Activated CD8-positive, alpha-beta memory T cell treated with anti-CD3 and anti-CD28 coated beads for 48 hours (primary cell): ENCODE data around the gene EFS.

Experiments
- DNase-seq, 3 experiments: peaks; one replicate each; pipeline ENCODE4 v3.0.0-alpha.2; 2020; ENCODE audit warnings: low read depth in 2 of 3, low spot score in 2 of 3

The EFS gene

GRCh38 chr14:23359167-23359626, 5.8 kb downstream of the EFS start:
- DNase-seq: no peak

- no peak for DNase-seq
These were observed 6.3 kb downstream of the EFS start for GRCh38 chr14:23358553-23359166.

GRCh38 chr14:23358042-23358441, 6.9 kb downstream of the EFS start:
- DNase-seq: no peak

- no peak for DNase-seq
These were observed 7.7 kb downstream of the EFS start for GRCh38 chr14:23357261-23357660.

GRCh38 chr14:23356662-23357061, 8.3 kb downstream of the EFS start:
- no peak for DNase-seq

GRCh38 chr14:23355871-23356435, 9.0 kb downstream of the EFS start:
- no peak for DNase-seq

- no peak for DNase-seq
These were observed 10.0 kb downstream of the EFS start for GRCh38 chr14:23354990-23355389.

- DNase-seq: no peak
These were observed 11.6 kb downstream of the EFS start for GRCh38 chr14:23353433-23353780.

GRCh38 chr14:23352506-23353432, 12.2 kb downstream of the EFS start, which contains the start of gene SLC22A17:
TSS of gene SLC22A17 (minus strand) at chr14:23352887.
- peak in 1 of 3 experiments; percentile 14 for DNase-seq

- DNase-seq: no peak
These were observed 13.1 kb downstream of the EFS start for GRCh38 chr14:23351681-23352505.

GRCh38 chr14:23349156-23349845, 15.7 kb downstream of the EFS start:
- no peak for DNase-seq

- no peak for DNase-seq
These were observed 16.7 kb downstream of the EFS start for GRCh38 chr14:23348297-23348655.

GRCh38 chr14:23347406-23348296, 17.3 kb downstream of the EFS start:
- no peak for DNase-seq

GRCh38 chr14:23346693-23347405, 18.1 kb downstream of the EFS start:
- DNase-seq: no peak

GRCh38 chr14:23345987-23346692, 18.8 kb downstream of the EFS start:
- no peak for DNase-seq

GRCh38 chr14:23344481-23344880, 20.5 kb downstream of the EFS start:
- DNase-seq: no peak

GRCh38 chr14:23339506-23340268, 25.3 kb downstream of the EFS start:
- DNase-seq: no peak

GRCh38 chr14:23335623-23336022, 29.3 kb downstream of the EFS start:
- DNase-seq: no peak
